Stimulated activated CD8-positive, alpha-beta memory T cell treated with anti-CD3 and anti-CD28 coated beads, Interleukin-7, amount 100 ng/mL, for 48 hours (primary cell): ENCODE data around the gene GLS.
"Not testable (repeated sequence)": the region's sequence is repeated elsewhere in the genome, so short reads cannot be mapped to it uniquely, and the experiment has no call there.

Source experiments
- DNase-seq, 2 donors: peaks; one replicate each; pipeline ENCODE4 v3.0.0-alpha.2; 2020; ENCODE audit warnings: low read depth in 1 of 2; ENCODE audit errors: extremely low read depth in 1 of 2

Gene GLS

DNA sequence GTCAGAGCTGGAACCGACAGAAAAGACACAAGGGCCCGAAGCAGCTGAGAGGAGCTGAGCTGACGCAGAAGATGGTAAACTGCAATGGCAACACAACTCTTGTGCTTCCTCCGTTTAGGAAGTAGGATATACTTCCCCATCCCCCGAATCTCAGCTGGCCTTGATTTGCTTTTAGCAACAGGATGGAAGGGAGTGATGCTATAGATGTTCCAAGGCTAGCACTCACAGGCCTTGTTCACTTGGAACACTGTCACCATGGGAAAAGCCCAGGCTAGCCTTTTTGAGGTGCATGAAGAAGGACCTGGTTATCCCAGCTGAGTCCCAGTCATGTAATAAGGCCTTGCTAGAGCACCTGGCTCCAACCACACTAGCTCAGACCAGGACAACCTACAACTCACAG, 107.3 kb downstream of the GLS start:
- DNase-seq = no peak

DNA sequence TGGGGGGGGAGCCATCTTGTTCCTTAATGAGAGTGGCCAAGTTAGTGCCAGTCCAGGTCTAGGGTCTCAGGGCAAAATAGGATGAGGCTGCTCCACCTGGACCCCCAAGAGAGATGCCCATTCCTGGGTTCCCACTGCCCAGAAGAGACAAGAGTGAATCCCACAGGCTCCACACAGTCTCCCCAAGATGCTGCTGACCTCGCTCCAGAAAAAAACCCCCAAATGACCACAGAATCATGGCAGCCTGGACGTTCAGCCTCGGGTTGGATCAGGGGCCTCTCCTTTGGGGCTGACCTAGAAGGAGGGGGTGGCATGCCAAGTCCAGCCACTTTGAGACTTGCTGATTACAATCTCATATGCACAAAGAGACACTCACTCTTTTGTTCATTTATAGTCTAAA, 108.3 kb downstream of the GLS start:
- no peak for DNase-seq

DNA sequence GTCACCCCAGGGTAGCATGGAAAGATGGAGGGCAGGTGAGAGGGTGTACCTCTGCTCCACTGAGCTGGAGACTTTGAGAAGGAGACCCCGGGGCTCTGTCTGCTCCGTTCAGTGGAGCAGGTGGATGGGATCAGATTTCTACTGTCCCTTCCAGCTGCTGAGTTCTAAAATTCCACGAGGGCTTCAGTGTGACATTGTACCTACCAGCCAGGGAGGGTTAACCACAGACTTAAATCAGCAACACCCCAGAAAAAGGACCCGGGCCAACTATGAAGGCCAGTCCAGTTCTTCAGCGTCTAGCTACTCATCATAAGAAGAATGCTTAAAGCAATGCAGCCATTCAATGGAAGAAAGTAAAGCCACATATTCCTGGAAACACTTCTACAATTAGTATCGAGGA, 109.5 kb downstream of the GLS start:
- no peak for DNase-seq

DNA sequence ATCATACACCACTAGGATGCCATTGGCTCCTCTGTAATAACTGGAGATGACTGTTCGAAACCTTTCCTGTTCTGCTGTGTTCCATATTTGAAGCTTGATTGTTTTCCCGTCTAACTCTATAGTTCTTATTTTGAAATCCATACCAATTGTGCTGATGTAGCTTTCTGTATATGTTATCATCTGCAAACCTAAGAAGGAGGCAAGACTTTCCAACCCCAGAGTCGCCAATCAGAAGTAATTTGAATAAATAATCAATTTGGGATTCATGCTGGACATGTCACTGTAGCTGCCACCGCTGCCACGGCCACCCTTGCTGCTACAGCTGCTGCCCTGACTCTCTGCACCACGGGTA, 112.6 kb downstream of the GLS start:
- DNase-seq = no peak

DNA sequence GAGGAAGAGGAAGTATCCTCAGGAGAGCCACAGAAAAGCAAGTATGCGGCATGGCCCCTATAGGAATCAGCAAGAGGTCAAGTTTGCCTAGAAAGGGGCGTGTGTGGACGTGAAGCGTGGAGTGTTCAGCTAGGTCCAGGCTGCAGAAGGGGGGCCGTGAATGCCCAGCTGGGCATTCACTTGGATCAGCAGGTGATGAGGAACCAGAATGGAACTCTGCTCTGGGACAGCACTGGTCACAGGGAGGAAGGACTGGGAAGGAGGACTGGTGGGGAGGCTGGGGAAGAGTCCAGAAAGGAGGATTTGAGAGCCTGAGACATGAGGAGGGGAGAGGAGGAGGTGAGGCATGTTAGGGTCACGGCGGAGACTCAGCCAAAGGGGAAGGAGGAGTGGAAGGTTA, 113.5 kb downstream of the GLS start:
- no peak for DNase-seq

DNA sequence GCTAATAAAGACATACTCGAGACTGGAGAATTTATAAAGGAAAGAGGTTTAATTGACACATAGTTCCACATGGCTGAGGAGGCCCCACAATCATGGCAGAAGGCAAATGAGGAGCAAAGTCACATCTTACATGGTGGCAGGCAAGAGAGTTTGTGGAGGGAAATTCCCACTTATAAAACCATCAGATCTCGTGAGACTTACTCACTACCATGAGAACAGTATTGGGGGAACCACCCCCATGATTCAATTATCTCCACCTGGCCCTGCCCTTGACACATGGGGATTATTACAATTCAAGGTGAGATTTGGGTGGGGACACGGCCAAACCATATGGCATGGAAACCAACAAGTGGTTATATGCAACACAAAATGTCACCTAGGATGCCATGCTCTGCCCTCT, 114.7 kb downstream of the GLS start:
- DNase-seq = not testable (repeated sequence)

DNA sequence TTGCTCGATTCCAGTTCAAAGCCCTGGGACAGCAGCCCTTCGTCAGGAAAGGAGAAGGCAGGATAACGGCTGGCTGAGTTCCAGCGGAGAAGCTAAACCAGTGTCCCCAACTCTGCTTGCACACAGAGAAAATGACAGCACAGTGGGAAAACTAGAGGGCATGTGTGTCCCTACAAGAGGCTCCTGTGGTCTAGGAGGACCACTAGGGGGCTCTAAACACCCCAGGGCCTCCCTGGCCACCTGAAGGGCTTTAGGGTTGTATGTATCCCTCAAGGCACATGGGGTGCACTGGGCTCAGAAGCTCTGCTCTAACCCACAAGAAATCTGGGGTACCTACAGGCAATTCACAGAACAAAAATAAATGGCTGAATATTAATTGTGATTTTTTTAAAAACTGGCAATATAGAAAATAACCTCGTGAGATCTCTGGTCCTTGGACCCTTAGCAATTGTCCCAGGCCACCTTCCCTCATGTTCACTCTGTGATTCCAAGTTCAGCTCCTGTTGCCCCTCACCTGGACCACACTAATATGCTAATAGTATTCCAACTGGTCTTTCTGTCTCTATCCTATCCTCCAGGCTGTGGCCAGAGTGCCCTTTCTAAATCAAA, 115.8 kb downstream of the GLS start:
- DNase-seq = no peak

DNA sequence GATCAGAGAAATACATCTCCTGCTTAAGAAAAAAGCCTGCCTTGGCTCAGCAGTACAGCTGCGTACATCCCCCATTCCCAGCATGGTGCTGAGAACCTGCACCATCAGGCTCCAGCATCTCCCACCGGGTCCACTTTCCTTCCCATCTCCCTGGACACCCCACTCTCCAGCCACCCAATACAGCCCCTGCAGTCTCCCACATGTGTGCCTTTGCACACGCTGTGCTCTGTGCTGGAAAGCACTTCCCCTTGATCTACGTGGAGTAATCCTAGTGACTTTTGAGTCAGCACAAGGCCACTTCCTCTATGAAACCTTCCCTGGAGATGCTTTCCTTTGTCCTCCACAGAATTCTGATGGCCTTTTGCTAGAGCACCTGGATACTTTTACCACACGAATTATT, 116.3 kb downstream of the GLS start:
- DNase-seq = no peak

DNA sequence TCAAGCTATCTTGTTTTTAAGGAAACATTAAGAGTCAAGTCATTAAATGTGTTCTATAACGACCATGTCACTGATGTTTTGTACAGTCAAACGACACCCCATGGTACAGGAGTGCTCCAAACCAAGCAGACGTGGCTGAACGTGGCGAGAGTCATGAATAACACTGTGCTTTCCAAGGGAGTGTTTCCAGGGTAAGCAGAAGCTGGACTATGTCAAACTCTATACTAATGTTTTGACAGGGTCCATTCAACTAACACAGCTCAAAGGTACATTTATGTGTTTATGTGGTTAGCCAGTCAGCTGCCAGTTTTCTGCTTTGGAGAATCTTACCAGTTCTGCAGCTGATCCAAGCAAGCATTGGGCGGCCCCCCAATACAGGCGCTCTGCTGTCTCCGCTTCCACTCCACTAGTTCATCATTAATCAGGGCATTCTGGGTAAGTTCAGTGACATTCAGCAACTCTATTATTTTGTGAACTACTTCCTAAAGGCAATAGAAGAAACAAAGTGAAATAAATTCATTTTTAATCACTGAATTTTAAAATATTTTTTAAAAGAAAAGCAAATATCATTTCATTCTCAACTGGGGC, 117.0 kb downstream of the GLS start:
- no peak for DNase-seq

DNA sequence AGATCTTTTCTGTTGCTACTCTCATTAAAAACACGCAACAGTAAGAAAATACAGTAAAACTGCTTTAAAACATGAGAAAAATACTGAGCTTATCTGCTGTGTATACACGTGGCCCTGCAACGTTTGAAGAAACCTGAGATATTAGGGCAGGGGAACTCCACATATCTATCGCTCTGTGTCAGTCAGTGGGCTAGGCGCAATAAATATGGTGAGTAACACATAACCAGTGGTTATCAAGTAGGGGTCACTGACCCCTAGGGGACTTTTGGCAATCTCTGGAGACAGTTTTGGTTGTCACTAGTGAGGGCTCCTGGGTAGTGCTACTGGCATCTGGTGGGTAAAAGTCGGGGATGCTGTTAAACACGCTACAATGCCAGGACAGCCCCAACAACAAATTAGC, 118.4 kb downstream of the GLS start:
- DNase-seq = no peak

DNA sequence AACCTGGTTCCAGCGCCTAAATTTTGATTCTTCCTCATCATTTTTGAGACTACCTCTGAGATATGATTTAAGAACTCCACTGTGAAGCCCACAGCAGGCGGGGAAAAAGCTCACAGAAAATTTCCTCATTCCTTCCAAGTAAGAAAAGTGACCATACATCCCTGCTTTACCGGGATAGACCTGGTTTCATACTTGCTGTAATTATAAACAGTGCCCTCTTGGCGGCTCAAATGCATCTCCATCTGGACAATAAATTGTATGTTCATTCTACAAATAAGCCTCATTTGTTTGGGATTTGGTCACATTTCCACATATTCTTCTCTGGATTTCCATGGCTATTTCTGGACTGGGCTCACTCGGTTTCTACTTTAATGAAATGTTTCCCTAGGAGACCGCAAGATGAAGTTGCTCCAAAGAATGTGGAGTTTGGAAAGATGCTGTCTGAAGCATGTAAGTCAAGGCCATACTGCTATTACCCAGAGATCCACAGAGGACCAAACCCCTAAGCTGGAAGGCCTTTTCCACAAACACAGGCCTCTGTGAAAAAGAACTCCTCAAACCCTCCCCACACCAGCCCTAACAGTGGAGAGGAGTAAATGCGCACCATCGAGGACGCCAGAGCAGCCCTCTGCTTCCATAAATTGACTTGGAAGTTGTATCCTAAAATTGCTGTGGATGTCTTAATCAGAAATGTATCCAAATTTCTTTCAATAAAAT, 119.5 kb downstream of the GLS start:
- no peak for DNase-seq

DNA sequence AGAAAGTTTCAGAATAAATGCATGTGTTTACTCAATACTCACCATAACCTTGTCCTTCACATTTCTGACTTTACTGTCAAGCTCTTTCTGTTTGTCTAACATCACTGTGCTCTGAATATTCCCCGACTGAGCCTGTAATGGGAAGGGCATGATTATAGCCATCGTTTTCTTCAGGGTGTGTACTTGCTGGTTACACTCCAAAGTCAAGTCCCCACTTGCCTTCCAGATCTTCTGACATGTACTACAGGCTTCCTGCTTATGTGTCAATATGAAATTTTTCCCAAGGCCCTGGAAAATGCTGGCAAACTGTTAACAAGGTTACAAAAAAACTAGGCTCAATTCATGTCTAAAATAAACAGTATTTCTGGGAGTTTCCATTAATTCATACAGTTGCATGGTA, 120.4 kb downstream of the GLS start:
- no peak for DNase-seq

DNA sequence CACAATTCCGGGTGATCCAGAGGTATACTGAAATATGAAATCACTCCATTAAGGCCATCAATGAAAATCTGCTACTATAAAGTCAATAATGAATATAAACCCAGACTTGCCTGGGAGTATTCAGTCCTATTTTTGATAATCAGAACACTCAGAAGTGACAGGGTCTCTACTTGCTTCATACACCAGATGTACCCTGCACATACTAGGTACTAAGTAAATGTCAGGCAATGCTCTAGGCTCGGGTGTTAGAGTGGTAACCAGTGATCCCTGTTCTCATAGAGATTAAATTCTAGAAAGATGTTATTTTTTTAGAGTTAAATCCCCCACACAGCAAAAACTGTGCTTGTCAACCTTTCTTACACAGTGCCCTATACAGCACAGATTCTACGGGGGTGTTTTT, 121.0 kb downstream of the GLS start:
- DNase-seq = no peak

DNA sequence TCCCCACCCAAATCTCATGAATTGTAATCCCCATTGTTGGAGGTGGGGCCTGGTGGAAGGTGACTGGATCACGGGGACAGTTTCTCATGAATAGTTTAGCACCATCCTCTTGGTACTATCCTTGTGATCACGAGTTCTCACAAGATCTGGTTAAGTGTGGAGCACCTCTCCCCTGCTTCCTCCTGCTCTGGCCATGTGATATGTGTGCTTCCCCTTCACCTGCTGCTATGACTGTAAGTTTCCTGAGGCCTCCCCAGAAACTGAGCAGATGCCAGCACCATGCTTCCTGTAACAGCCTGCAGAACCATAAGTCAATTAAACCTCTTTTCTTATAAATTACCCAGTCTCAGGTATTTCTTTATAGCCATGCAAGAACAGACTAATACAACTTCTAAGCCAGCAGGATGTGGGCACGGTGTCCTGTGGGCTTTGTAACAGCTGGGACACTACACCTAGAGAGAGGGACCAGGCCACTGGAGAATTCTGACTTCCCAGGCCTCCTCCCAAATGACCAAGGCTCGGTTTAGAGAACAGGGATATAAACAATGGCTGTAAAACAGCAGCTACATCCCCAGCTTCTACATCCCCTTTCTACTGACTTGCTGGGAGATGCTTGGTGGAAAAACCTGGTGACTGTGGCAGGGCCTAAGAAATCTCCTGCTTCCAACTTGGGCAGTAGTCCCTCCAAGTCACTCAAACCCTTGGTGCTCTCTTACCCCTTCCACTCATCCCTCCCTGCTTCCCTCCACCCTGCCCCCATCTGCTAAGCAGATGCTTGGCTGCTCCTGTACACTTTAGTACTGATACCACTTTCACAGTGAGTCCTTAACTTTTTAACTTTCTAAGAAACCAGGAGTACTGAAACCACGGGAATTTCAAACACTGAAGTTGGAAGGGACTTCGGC, 123.0 kb downstream of the GLS start:
- DNase-seq = no peak

DNA sequence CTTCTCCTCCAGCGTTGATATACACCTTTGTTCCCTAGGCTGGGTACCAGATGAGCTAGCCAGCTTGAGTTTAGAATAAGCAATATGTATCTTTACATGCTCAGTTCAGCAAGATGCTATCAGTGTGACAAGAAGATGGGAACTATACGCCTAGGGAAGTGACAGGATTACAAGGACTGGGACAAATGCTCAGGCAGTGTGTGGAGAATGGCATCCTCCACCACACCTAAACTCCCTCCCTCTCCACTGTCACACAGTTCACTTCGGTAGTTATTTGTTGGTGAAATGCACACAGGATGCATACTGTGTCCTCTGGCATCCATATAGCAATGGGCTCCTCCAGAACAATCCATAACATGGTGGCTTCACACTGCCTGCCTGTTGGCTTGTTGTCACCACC, 125.7 kb downstream of the GLS start:
- DNase-seq = no peak

DNA sequence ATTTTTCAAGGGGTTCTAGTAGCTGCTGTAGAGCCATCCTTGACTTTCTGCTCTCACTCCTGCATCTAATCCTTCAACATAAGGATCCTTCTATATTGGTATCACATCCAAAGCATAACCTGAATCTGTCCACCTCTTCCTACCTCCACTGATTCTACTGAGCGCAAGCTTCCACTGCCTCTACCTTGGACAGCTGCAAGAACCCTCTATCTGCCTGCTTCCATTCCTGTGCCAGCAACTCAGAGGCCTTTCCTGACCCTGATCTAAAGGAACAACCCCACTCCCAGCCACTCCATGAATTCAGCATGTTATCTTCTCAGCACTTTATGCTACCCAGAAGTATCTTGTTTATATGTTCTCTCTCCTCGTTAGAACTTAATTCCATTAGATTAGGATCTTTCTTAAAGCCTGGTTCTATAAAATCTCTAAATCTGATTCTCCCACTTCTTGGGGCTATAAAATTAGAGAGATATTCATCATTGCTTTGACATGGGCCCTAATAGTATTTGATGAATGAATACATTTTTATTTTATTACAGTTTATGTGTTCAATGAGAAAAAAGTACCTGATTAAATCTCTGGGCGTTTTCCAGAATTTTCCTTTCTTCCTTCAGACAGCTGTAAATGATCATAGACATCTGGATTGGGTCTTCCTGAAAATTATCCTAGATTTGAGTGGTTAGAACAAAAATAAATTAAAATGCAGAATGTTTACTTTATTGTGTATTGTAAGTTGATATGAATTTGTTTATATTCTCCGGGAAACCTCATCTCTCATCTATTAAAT, 126.6 kb downstream of the GLS start:
- no peak for DNase-seq

DNA sequence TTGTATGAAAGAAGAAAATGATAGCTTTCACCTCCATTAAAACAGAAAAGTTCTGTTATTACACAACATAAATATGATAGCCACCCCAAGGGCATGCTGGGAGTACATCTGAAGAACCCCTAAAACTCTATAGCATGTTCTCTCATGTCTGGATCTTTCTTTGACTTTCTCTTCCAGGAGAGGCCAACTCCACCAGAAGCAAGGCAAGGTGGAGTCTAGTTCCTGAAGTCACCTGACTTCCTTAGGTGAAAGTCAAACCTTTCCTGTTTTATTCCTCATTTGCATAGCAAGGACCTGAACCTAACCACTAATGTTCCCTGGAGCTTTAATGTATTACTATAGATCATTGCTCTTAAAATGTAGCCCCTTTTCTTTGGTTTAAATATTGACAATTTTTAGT, 127.7 kb downstream of the GLS start:
- no peak for DNase-seq

DNA sequence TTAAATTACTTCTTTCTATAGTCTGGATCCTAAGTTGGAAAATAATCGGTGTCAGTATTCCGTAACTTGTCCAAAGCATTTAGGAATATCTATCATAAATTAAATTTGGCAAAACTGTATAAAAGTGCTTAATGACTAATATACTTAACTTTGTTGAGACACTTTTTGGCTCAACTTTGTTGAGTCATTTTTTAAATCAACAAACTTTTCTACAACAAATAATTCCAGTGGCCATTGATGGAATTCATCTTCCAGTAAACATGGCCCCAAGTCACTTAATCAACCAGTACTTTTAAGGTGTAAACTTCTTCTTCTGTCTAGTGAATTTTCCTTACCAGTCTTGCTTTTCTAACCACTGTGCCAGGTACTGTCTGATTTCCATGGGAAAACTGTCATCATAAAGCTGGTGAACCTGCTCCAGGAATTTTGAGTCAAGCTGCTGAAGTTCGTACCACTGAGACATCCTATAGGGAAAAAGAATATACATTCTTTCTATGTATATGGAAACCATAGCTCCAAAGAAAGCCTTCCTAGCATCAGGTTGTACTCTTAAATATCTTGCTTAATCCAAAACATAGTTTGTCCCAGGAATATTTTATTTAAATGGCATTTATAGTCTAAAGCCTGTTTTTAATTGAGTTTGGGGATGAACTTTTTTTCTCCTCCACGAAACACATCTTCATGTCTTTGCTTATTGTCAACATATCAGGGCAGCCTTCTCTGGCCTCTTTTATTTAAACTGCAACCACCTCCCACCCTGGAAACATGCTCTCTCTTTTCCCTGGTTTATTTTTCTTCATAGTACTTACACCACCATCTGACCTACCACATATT, 129.1 kb downstream of the GLS start:
- DNase-seq = no peak

DNA sequence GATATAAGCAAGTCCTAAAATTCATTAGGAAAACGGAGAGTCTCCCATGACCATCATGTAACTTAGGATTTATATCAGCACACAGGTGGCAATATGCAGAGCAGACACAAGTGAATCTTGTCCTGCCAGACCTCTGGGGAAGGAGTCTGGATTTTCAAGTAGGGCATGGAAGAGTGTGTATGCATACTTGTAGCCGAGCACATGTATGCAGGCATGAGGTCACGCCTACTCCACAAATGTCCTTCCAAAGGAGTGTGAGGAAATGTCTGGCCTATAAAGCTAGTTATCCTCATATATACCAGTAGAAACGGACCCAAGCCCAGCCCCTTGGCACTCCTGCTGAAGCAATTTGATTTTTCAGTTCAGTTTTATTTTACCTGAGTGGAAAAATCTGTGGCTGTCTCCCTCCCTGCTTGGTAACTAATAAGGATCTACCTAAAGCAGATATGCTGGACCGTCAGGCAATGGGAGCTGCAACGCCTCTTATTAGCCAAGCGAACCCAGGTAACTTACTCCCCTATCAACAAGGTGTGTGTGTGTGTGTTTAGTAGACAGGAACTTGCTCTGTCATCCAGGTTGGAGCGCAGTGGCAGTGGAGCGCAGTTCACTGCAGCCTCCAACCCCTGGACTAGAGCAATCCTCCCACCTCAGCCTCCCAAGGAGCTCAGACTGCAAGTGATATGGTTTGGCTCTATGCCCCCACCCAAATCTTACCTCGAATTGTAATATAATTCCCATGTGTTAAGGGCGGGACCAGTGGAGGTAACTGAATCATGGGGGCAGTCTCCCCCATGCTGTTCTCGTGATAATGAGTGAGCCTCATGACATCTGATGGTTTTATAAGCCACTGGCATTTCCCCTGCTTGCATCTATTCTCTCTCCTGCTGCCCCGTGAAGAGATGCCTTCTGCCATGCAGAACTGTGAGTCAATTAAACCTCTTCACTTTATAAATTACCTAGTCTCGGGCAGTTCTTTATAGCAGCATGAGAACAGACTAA, 130.6 kb downstream of the GLS start:
- no peak for DNase-seq
